Neural crest cell (in vitro differentiated cells): ENCODE results near the gene MGAT5B. TPM values are rescaled to one million over a fixed set of nuclear protein-coding genes. Genes with fewer than 3 reads are reported as not detected.

Experiments used
- DNase-seq: peaks from one replicate; pipeline ENCODE4 v3.0.0; 2021; ENCODE audit warnings: low read depth, mixed read lengths, low spot score
- H3K27ac Mint-ChIP-seq: one replicate; pipeline ENCODE4 v1.8.0; 2021; ENCODE audit warnings: mild to moderate bottlenecking, mixed read lengths; ENCODE audit not compliant: unreplicated experiment
- H3K27me3 Mint-ChIP-seq: 2 replicates; pipeline ENCODE4 v1.8.0; 2021; ENCODE audit warnings: low read depth, mild to moderate bottlenecking, mixed read lengths
- H3K36me3 Mint-ChIP-seq: 2 replicates; pipeline ENCODE4 v1.8.0; 2021; ENCODE audit warnings: low read depth, mild to moderate bottlenecking, mixed read lengths
- H3K4me1 Mint-ChIP-seq: 2 replicates; pipeline ENCODE4 v1.8.0; 2021; ENCODE audit warnings: mixed read lengths
- H3K4me3 Mint-ChIP-seq: one replicate; pipeline ENCODE4 v1.8.0; 2021; ENCODE audit warnings: mild to moderate bottlenecking, mixed read lengths
- H3K9me3 Mint-ChIP-seq: 2 replicates; pipeline ENCODE4 v1.8.0; 2021; ENCODE audit warnings: mixed read lengths
- CTCF ChIP-seq: fragments of 200-600 bp; sonication (generic); conservative IDR thresholded peaks from 2 replicates; pipeline ENCODE4 v1.5.0; 2021; ENCODE audit warnings: antibody characterized with exemption, mild to moderate bottlenecking
- total RNA-seq: library from RNA; stranded (reverse); gene quantifications from 2 replicates; pipeline ENCODE4 v1.2.1, GENCODE V29; 2021

Gene MGAT5B
- total RNA-seq, 1 donor from 2014 or later, result 14.6 TPM

GRCh38 chr17:76940295-76940694, 72.1 kb downstream of the MGAT5B start:
- H3K4me3 Mint-ChIP-seq, result no peak overlapping the region
- peaks cover 4% of the 10 kb centered on the region for H3K36me3 Mint-ChIP-seq
- no peak overlapping the region for H3K27ac Mint-ChIP-seq
- H3K27me3 Mint-ChIP-seq, result no peaks in the 10 kb centered on the region
- no peaks in the 10 kb centered on the region for H3K4me1 Mint-ChIP-seq
- DNase-seq, result no peak
- H3K9me3 Mint-ChIP-seq, result no peaks in the 10 kb centered on the region
- no peak for TF ChIP-seq CTCF

DNA sequence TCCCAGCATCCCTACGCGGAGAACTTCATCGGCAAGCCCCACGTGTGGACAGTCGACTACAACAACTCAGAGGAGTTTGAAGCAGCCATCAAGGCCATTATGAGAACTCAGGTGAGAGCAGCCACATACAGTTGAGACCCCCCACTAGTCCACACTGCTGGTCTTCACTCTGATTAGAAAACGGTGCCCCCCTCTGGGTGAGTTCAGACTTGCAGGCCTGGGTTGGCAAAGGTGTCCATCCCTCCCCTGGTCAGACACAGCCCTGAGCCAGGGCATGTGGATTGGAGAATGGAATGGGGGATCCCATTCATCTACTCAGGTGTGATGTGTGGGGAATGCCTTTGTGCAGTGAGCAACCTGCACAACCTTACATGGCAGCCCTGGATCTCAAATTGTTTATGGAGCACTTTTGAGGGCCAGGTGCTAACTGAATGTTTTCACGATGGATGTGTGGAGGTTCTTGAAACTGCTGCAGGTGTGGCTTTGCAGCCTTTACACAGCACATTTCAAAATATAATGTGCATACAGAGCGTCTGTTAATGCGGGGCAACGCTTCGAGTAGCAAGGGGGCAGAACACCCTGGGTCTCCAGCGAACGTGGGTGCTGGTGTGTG, 72.6 kb downstream of the MGAT5B start:
- Mint-ChIP-seq H3K36me3 (peaks cover 4% of the 10 kb centered on the region), H3K4me1 (no peaks in the 10 kb centered on the region), H3K27ac (no peak overlapping the region), H3K27me3 (no peaks in the 10 kb centered on the region), H3K9me3 (no peaks in the 10 kb centered on the region), H3K4me3 (no peak overlapping the region)
- no peak for TF ChIP-seq CTCF
- no peak for DNase-seq

DNA sequence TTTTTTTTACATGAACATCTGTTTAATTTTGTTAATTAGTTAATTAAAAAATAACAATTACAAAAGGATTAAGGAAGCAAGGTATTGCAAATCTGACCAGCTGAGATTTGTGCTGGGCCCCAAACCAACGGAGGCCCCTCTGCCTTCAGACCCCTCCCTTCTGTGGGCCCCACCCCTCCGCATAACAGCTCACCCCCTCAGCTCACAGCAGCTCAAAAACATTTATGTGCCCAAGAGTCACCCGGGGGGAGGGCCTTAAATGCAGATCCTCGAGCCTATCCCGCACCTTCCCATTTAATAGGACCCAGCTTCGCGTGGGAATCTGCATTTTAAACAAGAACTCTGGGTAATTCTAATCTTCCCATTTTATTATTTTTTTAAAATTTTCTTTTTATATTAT, 75.0 kb downstream of the MGAT5B start:
- Mint-ChIP-seq H3K27me3 (no peaks in the 10 kb centered on the region), H3K4me1 (no peaks in the 10 kb centered on the region), H3K36me3 (no peaks in the 10 kb centered on the region), H3K27ac (no peak overlapping the region), H3K9me3 (no peaks in the 10 kb centered on the region), H3K4me3 (no peak overlapping the region)
- no peak for TF ChIP-seq CTCF
- no peak for DNase-seq

DNA sequence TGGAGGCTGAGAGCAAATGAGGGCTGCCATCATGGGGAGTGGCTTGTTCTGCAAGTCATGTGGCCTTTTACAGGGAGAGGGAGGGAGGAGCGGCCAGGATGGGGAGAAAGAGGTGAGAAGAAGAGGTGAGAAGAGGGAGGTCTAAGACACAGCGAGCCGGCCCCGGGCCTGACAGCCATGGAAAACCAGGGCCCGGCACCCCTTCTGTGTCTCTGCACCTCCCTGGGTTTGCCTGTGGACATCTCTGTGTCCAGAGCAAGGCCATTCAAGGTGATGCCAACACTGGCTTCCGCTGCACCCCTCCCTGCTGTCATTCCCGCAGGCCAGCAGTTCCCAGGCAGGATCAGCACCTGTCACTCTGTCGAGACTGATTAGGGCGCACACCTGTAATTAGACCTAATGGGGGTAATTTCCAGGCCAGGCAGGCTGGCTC, 75.6 kb downstream of the MGAT5B start:
- Mint-ChIP-seq H3K27ac (no peak overlapping the region), H3K9me3 (no peaks in the 10 kb centered on the region), H3K27me3 (no peaks in the 10 kb centered on the region), H3K4me3 (no peak overlapping the region), H3K36me3 (no peaks in the 10 kb centered on the region), H3K4me1 (no peaks in the 10 kb centered on the region)
- DNase-seq, result no peak
- no peak for TF ChIP-seq CTCF

- no peak for TF ChIP-seq CTCF
- Mint-ChIP-seq H3K4me3 (no peak overlapping the region), H3K27me3 (no peaks in the 10 kb centered on the region), H3K4me1 (no peaks in the 10 kb centered on the region), H3K9me3 (no peaks in the 10 kb centered on the region), H3K36me3 (no peaks in the 10 kb centered on the region), H3K27ac (no peak overlapping the region)
- no peak for DNase-seq
Measured at GRCh38 chr17:76944477-76944876, 76.3 kb downstream of the MGAT5B start.
